Activated naive CD4-positive, alpha-beta T cell treated with anti-CD3 and anti-CD28 coated beads, Interleukin-2, amount 50 U/mL, for 72 hours (primary cell): ENCODE measurements around the gene ITGA7. TPM values are rescaled to one million over a fixed set of nuclear protein-coding genes. Genes with fewer than 3 reads are reported as not detected.

Experiments
- ATAC-seq, 2 donors: fragments of 150-1000 bp; cut with Tn5 transposase; 2 replicates each; pipeline ENCODE4 v1.10.0; 2021; ENCODE audit warnings: mild to moderate bottlenecking in 2 of 2, moderate library complexity in 2 of 2
- DNase-seq, 2 donors: peaks; one replicate each; pipeline ENCODE4 v3.0.0; 2021 to 2022; ENCODE audit warnings: low spot score in 2 of 2
- H3K27ac Mint-ChIP-seq, 2 donors: one replicate each; pipeline ENCODE4 v1.8.0; 2022; ENCODE audit warnings: mild to moderate bottlenecking in 2 of 2, mixed read lengths in 2 of 2
- H3K36me3 Mint-ChIP-seq, 2 donors: one replicate each; pipeline ENCODE4 v1.8.0; 2022; ENCODE audit warnings: mixed read lengths in 2 of 2
- H3K9me3 Mint-ChIP-seq, 2 donors: one replicate each; pipeline ENCODE4 v1.8.0; 2022; ENCODE audit warnings: mixed read lengths in 2 of 2
- total RNA-seq, 2 donors: library from RNA; stranded (reverse); gene quantifications; one replicate each; pipeline ENCODE4 v1.2.3, GENCODE V29; 2022

The ITGA7 gene, protein sequence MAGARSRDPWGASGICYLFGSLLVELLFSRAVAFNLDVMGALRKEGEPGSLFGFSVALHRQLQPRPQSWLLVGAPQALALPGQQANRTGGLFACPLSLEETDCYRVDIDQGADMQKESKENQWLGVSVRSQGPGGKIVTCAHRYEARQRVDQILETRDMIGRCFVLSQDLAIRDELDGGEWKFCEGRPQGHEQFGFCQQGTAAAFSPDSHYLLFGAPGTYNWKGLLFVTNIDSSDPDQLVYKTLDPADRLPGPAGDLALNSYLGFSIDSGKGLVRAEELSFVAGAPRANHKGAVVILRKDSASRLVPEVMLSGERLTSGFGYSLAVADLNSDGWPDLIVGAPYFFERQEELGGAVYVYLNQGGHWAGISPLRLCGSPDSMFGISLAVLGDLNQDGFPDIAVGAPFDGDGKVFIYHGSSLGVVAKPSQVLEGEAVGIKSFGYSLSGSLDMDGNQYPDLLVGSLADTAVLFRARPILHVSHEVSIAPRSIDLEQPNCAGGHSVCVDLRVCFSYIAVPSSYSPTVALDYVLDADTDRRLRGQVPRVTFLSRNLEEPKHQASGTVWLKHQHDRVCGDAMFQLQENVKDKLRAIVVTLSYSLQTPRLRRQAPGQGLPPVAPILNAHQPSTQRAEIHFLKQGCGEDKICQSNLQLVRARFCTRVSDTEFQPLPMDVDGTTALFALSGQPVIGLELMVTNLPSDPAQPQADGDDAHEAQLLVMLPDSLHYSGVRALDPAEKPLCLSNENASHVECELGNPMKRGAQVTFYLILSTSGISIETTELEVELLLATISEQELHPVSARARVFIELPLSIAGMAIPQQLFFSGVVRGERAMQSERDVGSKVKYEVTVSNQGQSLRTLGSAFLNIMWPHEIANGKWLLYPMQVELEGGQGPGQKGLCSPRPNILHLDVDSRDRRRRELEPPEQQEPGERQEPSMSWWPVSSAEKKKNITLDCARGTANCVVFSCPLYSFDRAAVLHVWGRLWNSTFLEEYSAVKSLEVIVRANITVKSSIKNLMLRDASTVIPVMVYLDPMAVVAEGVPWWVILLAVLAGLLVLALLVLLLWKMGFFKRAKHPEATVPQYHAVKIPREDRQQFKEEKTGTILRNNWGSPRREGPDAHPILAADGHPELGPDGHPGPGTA
- total RNA-seq, result 10 to 100 TPM in 1 of 2 donors, 1 to 10 TPM in 1; 4.0 to 11.9 TPM

DNA sequence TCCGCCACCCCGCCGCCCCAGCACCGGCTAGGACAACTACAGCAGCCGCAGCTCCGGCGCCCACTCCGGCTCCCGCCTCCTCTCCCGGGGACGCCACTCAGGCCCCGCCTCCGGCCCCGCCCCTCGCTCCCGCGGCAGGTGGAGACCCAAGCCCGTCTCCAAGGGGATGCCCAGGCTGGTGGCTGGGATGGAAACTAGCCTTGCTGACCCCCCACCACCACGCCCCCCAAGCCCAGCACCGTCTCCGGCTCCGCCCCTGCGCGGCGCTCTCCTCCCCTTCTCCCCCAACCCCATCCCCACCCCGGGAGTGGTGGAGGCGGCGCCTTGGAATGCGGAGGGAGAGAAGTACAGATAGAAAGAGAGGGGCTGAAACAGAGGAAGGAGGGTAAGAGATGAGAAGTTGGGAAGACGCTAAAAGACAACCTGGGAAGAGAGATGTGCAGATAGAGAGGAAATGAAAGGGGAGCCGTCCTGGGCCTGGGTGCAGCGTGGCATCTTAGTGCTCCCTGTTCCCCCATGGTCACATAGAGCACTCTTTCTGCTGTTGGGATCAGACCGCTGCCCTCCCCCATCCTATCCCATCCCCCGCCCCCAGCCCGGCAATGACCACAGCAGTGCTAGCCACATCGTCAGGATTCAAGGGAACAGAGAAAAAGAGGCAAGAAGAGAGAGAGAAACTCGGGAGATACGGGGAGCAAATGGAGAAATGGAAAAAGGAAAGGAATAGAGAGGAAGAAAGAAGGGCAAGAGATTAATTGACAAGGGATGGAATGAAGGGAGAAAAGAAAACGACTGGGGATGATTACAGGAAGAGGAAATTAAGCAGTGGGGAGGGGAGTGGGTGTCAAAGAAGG, at the start of gene ITGA7:
ITGA7 (minus strand) TSS at position 64 of the 854 bp plus-strand sequence. CDS start 222 bp downstream, outside the sequence.
- Mint-ChIP-seq H3K9me3 (no peaks in the 10 kb centered on the region), H3K27ac (peak within 1 kb of the TSS in 1 of 2 donors; percentile 70), H3K36me3 (no peaks in the 10 kb centered on the region)
- ATAC-seq (peak; percentile 83 to 90), DNase-seq (peak in 1 of 2 donors; percentile 72)

DNA sequence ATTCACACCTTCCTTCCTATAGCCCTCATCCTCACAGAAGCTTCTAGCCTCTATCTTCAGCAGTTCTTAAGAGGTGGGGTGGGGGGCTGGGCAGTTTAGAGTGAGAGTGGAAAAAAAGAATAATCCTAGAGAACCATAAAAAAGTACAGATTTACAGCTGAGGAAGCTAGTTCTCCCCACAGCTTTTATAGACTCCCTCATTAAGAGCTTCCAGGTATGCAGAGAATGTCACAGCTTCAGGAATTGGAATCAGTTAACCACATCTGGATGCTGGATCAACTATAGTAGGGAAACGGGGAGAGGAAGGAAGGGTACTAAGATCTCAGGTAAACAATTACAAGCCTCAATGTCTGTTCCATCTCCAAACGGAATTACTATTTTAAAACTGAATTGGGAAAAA, 47.5 kb upstream of the ITGA7 start:
- DNase-seq (no peak), ATAC-seq (no peak)
- Mint-ChIP-seq H3K27ac (peak overlapping the region; percentile 23 to 46), H3K9me3 (no peaks in the 10 kb centered on the region), H3K36me3 (peaks cover 0 to 22% of the 10 kb centered on the region in 2 donors)

DNA sequence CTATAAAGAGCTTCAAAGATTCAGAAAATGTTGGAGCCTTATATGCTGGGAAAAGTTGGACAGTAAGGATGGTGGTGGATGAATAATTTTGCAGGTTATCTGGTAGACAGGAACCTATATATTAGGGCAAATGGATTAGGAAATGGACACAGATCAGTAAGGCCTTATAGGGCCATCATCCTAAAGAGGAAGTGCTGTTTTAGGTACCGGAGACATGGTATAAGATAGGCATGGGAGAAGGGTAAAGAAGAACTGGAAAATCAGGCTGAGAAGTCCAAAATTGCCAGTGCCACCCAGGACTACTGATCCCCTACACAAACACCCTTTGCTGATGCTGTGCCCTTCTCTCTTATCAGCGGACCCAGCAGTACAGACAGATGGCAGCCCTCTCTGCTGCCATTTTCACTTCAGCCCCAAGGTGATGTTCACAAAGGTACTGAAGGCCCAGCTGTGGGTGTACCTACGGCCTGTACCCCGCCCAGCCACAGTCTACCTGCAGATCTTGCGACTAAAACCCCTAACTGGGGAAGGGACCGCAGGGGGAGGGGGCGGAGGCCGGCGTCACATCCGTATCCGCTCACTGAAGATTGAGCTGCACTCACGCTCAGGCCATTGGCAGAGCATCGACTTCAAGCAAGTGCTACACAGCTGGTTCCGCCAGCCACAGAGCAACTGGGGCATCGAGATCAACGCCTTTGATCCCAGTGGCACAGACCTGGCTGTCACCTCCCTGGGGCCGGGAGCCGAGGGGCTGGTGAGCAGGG, 40.7 kb upstream of the ITGA7 start:
- Mint-ChIP-seq H3K9me3 (no peaks in the 10 kb centered on the region), H3K27ac (peak overlapping the region; percentile 74 to 75), H3K36me3 (no peaks in the 10 kb centered on the region)
- ATAC-seq (no peak), DNase-seq (no peak)

DNA sequence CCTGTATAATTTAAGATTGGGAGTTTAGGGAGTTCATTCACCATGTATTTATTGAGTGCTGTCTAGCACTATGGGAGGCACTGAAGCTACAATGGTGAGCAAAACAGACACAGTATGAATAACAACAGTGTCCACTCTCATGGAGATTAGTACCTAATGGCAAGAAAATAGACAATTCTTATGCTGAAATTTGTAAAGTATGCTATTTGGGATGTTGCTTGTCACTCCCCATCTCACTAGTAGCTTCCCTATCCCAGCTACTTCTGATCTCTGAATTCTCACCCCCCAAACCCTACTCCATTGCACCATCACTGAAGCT, 39.2 kb upstream of the ITGA7 start:
- no peak for DNase-seq
- no peak for ATAC-seq
- Mint-ChIP-seq H3K9me3 (no peaks in the 10 kb centered on the region), H3K27ac (no peak overlapping the region), H3K36me3 (no peaks in the 10 kb centered on the region)

DNA sequence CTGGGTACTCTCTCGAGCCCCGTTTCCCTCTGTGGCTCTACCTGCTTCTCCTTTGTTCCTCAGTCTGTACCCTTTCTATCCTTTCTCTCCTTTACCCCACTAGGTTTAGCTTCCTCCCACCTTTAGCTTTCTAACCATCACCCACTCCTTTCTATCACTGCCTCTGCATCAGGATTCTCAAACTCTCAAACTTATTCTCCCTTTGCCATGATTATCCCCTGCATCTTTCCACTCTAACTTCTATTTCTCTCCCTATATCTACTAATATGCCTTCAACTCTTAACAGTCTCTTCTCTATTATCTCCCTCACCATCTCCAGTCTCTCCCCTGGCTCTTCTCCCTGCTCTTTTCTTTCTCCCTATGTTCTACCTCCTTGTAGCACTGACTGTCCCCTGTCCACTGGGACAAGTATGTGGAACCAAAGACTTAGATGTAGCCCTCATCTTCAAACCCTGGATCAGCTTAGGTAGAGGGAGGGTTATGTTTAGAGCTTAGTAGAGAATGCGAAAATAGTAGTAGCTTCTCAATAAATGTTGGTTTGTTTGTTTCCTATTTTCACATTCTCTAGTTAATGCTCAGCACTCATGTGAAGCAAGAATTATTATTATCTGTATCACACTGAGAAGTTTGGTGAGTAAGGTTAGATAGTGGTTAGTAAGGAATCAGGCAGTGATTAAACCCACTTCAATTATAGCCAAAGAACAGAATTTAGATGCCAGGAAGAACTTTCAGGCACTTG, 38.6 kb upstream of the ITGA7 start:
- peak overlapping the region; percentile 2 to 5 for H3K27ac Mint-ChIP-seq
- no peaks in the 10 kb centered on the region for H3K9me3 Mint-ChIP-seq
- no peaks in the 10 kb centered on the region for H3K36me3 Mint-ChIP-seq
- peak in 1 of 2 donors; percentile 38 for DNase-seq
- no peak for ATAC-seq

DNA sequence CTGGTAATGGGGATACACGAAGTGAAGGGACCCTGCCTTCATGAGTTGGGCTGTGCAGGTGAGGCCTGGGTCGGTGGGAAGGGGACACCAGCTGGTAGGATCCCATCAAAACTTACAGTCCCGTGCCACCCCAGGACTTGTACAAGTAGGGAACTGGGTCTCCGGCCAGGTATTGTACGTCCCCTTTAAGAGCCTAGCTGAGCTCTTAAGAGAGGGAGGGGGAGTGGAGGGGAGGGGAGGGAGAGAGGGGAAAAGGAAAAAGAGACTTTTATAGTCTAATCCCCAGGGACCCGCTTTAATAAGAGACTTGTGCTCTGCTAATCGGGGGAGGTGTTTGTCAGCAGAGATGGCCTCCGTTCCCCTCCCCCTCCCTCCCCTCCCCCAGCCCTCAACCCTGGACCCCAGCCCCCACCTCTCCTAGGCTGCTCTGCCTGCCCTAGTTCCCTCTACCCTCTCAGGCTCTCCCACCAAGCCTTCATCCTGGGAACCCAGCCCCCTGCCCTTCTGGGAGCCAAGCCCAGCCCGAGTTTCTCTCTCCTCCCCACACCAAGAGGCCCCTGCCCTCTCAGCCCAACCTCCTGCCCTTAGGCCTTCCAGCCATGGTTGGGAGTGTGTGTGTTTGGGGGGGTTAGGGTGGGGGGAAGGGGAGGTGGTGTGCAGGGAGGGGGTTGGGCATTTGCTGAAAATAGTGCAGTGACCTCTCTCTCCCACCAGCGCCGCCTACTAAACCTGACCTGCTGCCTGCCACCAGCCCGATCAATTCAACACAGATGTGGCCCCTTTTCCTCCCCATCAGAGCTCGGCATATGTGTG, 37.9 kb upstream of the ITGA7 start:
- no peaks in the 10 kb centered on the region for H3K36me3 Mint-ChIP-seq
- no peaks in the 10 kb centered on the region for H3K9me3 Mint-ChIP-seq
- peak overlapping the region; percentile 2 to 5 for H3K27ac Mint-ChIP-seq
- no peak for ATAC-seq
- peak in 1 of 2 donors; percentile 31 for DNase-seq

DNA sequence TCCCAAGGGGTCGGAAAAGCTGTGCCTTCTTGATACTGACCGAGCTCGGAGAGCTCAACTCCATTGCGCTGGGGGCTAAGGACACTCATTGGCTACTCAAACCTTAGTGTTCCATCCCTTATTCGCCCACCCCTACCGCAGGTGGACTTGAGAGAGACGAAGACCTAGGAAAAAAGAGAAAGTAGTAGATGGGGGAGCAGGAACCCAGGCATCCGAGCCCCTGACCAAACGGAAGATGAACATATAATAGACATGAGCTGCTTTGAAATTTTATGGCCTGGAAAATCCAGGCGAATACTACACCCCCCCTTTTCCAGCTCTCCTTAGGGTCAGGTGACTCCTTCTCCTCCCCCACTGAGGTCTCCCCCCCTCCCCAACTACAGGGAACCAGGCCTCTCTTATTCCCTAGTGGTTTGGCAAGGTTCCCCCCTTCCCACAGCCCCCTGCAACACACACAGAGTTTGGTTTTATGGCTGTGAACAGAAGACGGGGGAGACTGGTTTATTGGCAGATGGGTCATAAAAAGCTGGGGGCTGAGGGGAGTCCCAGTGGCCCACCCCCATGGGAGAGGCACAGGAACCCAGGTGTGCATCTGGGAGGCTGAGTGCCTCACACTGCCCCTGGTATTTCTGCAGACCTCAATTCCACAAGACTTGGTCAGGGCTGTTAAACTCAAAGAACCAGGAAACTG, 36.8 kb upstream of the ITGA7 start:
- DNase-seq, result no peak
- Mint-ChIP-seq H3K9me3 (no peaks in the 10 kb centered on the region), H3K27ac (peak overlapping the region; percentile 51 to 64), H3K36me3 (no peaks in the 10 kb centered on the region)
- no peak for ATAC-seq

DNA sequence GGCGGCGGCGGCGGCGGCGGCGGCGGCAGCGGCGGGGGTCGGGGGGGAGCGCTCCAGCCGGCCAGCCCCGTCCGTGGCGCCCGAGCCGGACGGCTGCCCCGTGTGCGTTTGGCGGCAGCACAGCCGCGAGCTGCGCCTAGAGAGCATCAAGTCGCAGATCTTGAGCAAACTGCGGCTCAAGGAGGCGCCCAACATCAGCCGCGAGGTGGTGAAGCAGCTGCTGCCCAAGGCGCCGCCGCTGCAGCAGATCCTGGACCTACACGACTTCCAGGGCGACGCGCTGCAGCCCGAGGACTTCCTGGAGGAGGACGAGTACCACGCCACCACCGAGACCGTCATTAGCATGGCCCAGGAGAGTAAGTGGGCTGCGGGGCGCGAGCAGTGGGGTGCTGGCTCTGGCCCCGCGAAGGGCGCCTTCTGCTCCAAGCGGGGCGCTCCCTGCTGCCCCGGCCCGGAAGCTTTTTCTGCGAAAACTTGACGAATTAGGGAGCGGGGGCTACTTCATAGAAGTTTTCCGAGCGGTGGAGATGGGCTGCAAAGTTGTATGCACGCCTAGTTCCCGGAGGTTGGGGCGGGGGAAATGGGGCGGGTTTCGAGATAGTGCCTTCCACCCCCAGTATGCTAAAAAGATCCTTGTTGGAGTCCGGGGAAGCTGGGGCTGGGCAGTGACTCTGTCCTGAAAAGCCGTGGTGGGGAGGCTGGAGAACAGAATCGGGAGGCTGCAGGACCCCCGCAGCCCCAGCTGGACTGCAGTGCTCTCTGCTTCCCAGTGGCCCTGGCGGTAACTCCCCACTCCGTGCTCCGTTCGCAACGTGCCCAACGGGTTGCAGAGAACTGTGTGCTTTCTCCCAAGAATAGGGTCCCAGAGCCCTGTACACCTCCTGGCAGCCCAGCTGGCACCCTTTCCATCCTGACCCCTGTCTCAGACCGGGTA, 36.0 kb upstream of the ITGA7 start:
- Mint-ChIP-seq H3K27ac (peak overlapping the region; percentile 51 to 64), H3K36me3 (no peaks in the 10 kb centered on the region), H3K9me3 (no peaks in the 10 kb centered on the region)
- ATAC-seq, result peak; percentile 50 to 66
- peak in 1 of 2 donors; percentile 49 for DNase-seq

DNA sequence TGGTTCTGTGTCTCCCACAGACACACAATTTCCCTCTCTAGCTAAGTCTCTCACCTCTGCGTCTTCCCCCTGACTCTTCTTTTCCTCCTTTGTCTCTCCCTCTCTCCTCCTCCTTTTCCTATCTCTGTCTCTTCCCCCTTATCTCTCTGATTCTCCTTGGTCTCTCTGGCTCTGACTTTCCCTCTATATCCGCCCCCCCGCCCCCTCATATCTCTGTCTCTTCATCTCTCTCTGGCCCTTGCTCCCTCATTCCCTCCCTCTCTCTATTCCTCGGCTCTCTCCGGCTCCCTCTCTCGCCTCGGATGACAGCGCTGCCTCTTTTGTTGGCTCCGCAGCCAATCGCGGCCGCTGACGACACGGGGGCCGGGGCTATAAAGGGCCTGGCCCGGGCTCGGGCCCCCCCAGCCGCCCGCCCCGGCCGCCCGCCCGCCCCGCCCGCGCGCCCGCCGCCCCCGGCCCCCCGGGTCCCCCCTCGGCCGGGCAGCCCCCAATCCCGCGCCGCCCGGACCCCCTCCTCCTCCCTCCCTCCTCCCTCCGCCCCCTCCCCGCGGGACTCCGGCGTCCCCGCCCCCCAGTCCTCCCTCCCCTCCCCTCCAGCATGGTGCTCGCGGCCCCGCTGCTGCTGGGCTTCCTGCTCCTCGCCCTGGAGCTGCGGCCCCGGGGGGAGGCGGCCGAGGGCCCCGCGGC, 35.2 kb upstream of the ITGA7 start, which contains the start of gene GDF11:
GDF11 (plus strand) TSS at position 404 of the 687 bp plus-strand sequence; CDS start at position 599, 195 bp downstream.
- Mint-ChIP-seq H3K9me3 (no peaks in the 10 kb centered on the region), H3K27ac (peak within 1 kb of the TSS; percentile 51 to 64)
- DNase-seq, result peak in 1 of 2 donors; percentile 74

DNA sequence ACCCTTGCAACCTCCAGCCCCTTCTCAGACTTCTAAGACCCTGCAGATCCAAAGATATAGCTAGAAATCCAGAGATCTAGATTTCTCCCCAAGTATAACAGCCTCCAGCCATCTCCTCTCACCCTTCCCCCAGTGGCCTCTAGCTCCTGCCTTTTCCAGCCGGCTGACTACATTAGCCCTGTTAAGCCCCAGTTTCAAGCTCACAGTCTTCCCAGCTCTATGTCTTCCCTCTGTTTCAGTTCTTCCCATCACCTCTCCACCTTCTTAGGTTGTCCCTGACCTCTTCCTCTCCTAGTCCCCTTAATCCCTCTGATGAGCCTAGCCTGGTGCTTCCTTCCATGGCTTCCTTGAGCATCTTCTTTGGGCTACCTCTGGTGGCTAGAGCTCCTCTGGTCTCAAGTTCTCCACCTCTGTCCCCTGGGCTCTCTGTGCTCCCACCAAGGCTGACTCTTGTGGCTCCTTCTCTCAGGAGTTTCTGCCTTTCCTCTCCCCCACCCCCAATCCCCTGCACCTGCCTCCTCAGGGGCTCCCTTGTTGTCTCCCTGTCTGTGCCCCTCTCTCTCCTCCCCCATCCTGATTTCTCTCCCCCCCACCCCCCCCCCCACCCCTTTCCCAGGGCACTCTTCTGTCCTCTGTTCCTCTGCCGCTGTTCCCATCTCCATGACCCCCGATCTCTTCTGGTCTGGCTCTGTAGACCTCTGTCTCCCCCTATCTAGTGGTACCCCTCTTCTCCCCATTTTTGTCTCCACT, 34.4 kb upstream of the ITGA7 start:
- Mint-ChIP-seq H3K9me3 (no peaks in the 10 kb centered on the region), H3K27ac (peak overlapping the region; percentile 18 to 51)

More for the DNA sequence above, 35.2 kb upstream of the ITGA7 start, which contains the start of gene GDF11:
- ATAC-seq, result peak; percentile 74 to 77
- H3K36me3 Mint-ChIP-seq, result no peaks in the 10 kb centered on the region

DNA sequence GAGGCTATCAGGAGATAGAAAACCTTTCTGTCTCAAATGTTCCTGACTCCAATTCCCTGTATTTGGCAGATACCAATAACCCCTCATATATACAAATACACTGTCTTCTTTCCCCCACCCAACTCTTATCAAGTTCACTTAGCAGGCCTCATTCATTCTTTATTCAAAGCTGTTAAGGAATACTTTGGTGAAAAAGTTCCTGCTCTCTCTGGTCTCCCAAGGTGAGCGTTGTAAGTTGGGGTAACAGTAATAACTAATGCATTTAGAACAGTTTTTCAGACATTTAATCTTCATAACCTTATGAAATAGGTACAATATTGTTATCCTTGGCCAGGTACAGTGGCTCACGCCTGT, 31.3 kb upstream of the ITGA7 start:
- Mint-ChIP-seq H3K36me3 (no peaks in the 10 kb centered on the region), H3K9me3 (no peaks in the 10 kb centered on the region), H3K27ac (no peak overlapping the region)
- DNase-seq (no peak), ATAC-seq (no peak)

More for the DNA sequence above, 34.4 kb upstream of the ITGA7 start:
- no peaks in the 10 kb centered on the region for H3K36me3 Mint-ChIP-seq
- DNase-seq (no peak), ATAC-seq (no peak)
